Mesenteric fat pad (tissue), 1 donor: ENCODE results near the gene SMARCC2. TPM values are rescaled to one million over a fixed set of nuclear protein-coding genes. Genes with fewer than 3 reads are reported as not detected.

Experiments
- DNase-seq: peaks from one replicate; pipeline ENCODE4 v3.0.0-alpha.2; 2020; ENCODE audit warnings: low spot score
- total RNA-seq: library from RNA; stranded (reverse); fragmentation: NEBNext Ultra II Directional; extraction: Animal tissue kit (Norgen Biotek cat#: 25700); gene quantifications from one replicate; pipeline ENCODE4 v1.2.1, GENCODE V29; 2021
- donor health status: DM: yes; HTN: yes; CAD: no.

The SMARCC2 gene
- total RNA-seq, 1 donor from 2014 or later: 113 TPM

- no peak for DNase-seq
Measured at GRCh38 chr12:56152756-56153677, 36.3 kb downstream of the SMARCC2 start.

DNA sequence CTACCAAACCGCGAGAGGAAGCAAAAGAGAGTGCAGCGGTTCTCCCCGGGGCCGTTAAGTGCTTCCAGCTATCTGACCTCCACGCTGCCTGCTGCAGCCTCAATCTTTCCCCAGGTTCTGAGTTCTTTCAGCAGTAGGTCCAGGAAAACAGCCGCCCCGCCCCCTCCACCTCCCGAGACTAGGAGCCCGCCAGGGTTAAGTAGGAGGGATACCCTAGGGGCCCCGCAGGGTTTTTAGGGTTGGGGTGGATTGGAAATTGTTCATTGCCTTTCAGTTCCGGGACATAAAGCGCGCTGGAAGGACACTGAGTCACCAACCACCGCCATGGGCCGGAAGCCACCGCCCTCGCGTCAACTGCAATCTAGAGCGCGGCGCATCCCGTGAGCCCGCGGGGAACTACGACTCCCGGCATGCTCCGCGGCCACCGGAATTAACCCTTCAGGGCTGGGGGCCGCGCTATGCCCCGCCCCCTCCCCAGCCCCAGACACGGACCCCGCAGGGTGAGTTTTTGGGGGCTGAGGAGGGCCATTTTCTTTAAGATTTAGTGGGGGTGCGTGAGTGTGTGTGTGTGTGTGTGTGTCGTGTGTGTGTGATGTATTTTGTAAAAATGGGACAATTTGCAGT, 37.0 kb downstream of the SMARCC2 start, which contains the start of gene MYL6B:
Gene MYL6B, plus strand, starts transcription at position 456 of the 624 bp plus-strand sequence. CDS start 1,332 bp downstream, outside the sequence.
- peak; percentile 98 for DNase-seq

DNA sequence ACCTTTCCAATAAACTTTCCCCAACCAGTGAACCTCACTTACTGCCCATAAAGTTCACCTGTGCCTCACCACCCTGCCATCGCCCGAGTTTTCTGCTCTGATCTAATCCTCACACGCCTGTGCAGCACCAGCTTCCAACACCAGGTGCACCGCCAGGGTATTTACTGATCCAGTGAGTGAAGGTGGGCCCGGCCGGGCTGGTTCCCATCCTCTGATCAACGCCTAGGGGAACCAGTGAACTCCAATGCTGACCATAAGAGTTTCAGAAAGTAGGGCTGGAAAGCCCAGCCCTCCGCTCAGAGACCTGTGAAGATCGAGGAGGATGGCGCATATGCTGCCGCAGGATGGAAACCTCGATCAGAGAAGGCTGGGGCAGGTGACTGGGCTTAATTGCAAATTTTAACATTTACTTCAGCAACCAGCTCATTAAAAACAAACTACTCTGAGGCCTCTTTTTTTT, 37.6 kb downstream of the SMARCC2 start:
- DNase-seq: no peak

DNA sequence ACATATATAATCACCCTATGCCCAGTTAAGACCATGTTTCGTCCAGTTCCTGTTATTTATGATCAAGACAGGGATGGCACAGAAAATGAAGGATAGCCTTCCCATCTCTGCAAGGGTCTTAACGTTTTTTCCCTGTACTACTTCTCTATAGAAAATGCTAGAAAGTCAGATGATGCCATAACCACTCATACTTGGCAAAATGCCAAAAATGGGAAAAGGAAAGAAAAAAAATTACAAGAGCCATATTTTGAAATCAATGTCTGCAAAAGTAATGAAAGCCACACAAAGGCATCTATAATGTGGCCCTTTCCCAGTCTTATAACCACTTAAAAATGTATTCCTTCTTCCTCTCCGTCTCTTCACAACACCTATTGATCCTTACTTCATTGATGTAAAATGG, 38.7 kb downstream of the SMARCC2 start:
- DNase-seq: no peak

DNA sequence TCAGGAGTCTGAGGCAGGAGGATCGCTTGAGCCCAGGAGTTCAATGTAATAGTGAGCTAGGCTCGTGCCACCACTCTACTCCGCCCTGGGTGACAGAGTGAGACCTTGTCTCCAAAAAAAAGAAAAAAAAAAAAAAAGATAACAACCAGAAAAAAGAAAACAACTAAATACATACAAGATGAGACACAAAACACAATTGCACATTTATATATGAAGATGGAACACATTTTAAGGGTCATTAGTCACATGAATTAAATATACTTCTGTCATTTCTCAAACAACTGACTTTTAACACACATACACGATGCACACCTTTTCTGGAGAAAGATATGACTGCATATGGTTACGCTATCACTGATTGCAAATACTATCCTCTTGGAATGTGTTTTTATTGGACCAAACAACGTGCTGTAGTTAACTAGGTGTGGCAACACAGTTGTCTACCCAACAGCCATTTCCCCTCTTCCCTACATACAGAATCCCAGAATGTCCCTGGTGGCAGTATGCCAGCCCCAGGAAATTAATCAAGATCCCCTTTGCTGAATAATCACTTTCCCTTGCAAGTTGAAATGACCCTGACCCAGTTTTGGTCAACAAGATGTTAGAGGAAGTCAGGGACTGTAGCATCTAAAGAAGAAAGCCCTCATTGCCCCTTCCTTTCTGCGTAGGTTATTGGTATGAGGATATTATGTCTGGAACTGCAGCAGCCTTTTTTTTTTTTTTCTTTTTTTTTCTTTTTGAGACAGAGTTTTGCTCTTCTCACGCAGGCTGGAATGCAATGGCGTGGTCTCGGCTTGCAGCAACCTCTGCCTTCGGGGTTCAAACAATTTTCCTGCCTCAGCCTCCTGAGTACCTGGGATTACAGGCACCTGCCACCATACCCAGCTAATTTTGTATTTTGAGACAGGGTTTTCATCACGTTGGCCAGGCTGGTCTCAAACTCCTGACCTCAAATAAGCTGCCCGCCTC, 42.5 kb downstream of the SMARCC2 start:
- no peak for DNase-seq

DNA sequence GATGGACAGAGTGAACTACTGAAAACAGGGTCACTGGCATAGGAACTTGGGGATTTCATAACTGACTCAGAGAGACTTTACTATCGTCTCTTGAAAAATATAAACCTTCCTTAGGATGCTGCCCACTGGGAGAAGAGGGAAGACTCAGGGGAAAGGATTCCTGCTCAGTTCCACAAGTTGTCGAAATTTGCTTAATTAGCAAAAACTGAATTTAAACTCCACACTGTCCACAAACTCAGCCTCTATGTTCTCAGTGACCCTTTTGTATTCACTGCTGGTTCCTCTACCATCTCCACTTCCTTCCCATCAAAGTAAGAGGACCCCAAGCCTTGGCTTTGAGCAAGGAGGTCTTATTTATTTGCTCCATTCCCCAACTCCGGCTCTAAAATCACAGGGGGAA, 44.1 kb downstream of the SMARCC2 start:
- no peak for DNase-seq

DNA sequence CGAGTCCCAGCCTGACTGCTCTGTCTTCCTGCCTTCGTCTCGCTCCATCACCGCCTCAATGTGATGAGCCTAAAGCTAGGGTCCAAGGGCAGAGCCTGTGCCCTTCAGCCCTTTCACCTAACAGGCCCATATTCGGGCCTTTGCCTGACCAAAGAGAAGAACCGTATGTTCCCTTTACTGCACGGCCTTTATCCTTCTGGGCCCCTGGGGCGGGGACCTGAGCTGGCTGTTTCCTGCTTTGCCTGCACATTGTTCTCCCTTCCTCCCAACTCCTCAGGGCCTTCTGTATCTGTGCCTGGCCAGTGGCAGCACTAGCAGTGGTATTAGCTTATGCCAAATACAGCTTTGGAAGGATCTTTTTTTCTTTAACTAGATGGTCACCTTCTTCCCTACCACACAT, 45.4 kb downstream of the SMARCC2 start:
- no peak for DNase-seq

DNA sequence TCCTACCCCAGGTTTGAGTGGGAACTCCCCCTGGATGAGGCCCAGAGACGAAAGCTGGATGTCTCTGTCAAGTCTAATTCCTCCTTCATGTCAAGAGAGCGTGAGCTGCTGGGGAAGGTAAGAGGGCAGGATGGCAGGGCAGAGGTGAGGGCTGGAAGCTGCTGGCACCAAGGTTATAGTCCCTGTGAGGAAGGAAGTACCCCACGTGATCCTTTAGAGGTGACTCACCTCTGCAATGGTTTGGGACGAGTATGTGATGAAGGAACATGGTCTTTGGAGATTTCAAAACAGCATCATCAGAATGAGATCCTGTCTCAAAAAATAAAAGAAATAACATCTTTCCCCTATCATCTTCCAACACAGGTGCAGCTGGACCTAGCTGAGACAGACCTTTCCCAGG, 46.1 kb downstream of the SMARCC2 start:
- no peak for DNase-seq

- no peak for DNase-seq
Measured at GRCh38 chr12:56141946-56142784, 47.1 kb downstream of the SMARCC2 start.

GRCh38 chr12:56137853-56138571, 51.3 kb downstream of the SMARCC2 start:
- no peak for DNase-seq

DNA sequence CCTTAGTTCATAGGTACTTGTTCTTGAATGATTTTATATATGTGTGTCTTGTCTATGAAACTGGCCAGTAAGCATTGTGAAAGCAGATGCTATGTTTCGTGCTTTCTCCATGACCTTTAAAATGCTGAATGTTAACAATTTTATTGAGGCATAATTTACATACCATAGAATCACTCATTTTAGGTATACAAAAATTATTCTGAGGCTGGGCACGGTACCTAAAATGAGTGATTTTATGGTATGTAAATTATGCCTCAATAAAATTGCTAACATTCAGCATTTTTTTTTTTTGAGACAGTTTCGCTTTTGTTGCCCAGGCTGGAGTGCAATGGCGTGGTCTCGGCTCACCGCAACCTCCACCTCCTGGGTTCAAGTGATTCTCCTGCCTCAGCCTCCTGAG, 54.4 kb downstream of the SMARCC2 start:
- no peak for DNase-seq

- no peak for DNase-seq
Measured at GRCh38 chr12:56130876-56131275, 58.4 kb downstream of the SMARCC2 start.

DNA sequence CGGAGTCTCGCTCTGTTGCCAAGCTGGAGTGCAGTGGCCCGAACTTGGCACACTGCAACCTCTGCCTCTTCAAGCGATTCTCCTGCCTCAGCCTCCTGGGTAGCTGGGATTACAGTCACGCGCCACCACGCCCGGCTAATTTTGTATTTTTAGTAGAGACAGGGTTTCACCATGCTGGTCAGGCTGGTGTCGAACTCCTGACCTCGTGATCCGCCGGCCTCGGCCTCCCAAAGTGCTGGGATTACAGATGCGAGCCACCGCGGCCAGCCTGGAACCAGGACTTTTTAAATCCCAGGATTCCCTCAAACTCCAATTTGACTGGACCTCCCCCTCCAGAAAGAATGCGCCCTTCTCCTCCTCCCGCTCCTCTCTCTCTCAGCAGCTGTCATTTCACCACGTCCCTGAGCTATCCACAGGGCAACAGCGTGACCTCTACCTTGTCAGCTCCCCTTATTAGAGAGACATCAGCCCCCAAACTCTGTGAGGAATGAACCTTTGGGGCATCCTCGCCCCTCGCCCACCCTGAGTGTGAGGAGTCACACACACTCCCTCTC, 59.3 kb downstream of the SMARCC2 start:
- DNase-seq: no peak

- DNase-seq: no peak
Measured at GRCh38 chr12:56129206-56129941, 59.9 kb downstream of the SMARCC2 start.

DNA sequence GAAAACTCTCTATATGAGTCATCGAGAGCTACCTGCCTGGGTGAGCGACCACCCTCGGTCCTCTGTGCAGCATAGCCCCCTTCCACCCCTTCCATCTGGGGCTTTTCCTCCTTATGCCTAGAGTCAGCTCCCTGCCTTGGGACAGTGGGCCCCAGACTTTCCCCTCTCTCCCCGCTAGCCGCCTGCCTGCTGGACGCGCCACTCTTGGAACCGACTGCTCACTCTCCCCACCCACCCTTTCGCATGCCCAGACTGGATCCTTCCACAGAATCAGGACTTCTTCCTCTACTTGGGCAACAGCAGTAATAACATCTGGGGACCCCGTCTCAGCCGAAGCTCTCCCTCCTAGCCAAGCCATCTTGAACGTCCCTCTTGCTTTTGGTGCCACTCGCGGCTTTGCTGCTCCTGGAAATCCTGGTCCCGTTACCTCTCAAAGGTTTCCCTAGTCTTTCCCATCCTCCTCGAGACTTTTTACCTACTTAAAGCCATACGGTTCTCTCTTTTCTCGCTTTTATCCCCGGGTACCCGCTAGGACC, 60.5 kb downstream of the SMARCC2 start:
- no peak for DNase-seq

DNA sequence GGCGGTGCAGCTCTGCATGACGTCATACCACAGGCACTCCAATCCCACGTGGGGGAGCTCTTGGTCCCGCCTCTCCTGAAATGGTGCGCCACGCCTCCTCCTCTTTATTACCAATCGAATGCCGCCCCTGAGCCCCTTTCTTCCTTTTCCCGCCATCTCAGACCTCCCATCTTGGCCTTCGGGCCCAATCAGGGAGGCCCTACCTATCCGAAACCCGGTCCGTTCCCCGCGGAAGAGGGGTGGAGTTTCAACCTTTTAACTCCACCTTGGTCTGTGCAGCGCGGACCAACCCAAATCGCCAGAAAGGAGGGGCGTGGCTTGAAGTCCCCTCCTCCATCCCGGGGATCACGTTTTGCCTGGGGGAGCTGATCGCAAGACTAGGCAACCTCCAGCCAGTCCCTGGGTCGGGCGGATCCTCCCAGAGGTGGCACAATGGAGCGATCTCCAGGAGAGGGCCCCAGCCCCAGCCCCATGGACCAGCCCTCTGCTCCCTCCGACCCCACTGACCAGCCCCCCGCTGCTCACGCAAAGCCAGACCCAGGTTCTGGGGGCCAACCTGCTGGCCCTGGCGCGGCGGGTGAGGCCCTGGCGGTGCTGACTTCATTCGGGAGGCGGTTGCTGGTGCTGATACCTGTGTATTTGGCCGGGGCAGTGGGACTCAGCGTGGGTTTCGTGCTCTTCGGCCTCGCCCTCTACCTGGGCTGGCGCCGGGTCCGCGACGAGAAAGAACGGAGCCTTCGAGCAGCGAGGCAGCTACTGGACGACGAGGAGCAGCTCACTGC, 61.2 kb downstream of the SMARCC2 start, which contains the start of gene ESYT1:
Gene ESYT1, plus strand, starts transcription at position 380 of the 782 bp plus-strand sequence. Its CDS starts 53 bp downstream, at position 433.
- peak; percentile 97 for DNase-seq

DNA sequence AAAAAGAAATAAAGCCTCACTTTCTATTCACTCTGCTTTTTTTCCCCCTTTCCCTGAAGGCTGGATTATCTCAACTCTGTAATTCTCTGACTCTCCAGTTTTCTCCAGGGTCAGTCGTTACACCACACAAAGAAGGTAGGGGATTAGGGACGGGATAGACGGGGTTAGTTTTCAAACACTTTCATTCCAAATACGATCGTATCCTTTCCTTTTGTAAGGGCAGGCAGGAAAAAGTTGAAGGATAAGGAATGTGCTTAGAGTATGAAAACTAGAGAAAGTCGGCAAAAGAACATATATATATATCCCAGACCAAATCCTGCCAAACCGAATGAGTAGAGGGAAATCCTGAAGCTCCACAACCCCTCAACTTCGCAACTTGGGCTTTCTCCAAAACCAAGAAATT, 61.8 kb downstream of the SMARCC2 start:
- DNase-seq: no peak
